Stimulated activated CD4-positive, alpha-beta T cell treated with anti-CD3 and anti-CD28 coated beads, Interleukin-4, amount 100 ng/mL, for 24 hours (primary cell): ENCODE measurements around the gene GIMAP1.
A peak's percentile ranks its signal among the peaks of the same experiment; 100 is the strongest.
"Not testable (repeated sequence)": the region's sequence is repeated elsewhere in the genome, so short reads cannot be mapped to it uniquely, and the experiment has no call there.

ENCODE experiments used
- DNase-seq: peaks from one replicate; pipeline ENCODE4 v3.0.0-alpha.2; 2020

GIMAP1 gene

GRCh38 chr7:150716368-150716767 is at the start of gene GIMAP1:
GIMAP1 (plus strand) TSS chr7:150716613; CDS start chr7:150719048, 2,435 bp downstream.
- DNase-seq, result peak; percentile 65

DNA sequence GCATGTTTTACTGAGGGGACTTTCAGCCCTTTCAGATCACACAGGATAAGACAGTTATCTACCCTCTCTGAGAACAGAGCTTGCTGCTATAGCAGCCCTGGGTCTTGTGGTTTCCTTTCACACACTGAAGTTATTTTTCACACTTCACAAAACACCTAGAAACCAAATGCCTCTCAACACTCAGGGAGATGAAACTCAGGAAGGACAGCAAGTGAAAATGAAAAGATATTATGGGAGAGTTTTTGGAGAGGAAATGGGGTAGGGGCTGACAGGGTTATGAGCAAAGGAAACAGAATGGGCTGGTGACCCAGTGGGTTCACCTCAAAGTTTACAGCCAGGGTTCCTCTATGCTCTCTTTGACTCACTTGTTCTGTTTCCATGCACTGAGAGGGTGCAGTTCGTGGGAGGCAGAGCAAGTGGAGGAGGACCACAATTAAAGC is 47.9 kb upstream of the GIMAP1 start:
- DNase-seq, result peak; percentile 75

DNA sequence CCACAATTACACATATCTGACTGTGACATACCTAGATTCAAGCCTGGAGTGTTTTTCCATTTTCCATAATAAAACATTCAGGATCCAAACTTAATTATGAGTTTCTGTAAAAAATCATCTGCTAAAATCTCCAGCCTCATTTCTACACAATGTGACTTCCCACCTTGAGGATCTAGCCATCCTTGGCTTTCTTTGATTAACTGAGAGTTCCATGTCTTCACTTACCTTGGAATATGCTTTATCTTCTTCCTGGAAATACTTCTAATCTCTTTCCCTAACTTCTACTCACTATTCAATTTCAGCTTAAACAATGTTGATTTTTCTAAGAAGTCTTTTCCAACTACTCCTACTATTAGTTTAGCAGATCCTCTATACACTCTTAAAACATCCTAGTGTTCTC is 47.4 kb upstream of the GIMAP1 start:
- DNase-seq, result no peak

- DNase-seq, result not testable (repeated sequence)
Observed at GRCh38 chr7:150671798-150672585, 44.4 kb upstream of the GIMAP1 start.

DNA sequence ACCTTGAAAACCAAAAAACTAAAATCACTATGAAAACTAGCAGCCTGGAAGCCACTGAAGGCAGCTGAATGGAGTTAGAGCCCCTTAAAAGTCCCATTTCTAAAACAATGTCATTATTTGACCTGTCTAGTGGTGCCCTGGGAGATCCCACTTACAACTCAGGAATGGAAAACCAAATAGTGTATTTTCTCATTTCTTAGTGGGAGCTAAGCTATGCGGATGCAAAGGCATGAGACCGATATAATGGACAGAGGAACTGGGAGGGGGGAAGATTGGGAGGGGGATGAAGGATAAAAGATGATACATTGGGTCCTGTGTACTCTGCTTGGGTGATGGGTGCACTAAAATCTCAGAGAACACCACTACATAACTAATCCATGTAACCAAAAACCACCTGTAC is 40.7 kb upstream of the GIMAP1 start:
- no peak for DNase-seq

DNA sequence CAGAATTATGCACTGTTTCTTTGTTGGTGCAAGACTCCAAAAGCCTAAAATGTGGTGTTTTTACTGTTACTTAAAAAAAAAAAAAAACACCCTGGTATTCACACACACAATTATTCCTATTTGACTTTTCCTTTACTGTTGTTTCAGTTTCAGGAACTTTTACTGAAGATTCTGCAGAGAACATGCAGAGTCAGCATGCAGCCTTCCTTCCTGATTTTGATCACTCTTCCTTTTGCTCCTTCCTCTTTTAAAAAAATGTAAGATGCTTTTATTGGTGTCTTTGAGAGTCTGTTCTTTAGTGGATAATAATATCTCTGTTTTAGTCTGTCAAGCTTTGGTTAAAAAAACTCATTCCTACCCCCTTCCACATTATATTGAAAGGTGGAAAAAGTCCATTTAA is 40.1 kb upstream of the GIMAP1 start:
- not testable (repeated sequence) for DNase-seq

DNA sequence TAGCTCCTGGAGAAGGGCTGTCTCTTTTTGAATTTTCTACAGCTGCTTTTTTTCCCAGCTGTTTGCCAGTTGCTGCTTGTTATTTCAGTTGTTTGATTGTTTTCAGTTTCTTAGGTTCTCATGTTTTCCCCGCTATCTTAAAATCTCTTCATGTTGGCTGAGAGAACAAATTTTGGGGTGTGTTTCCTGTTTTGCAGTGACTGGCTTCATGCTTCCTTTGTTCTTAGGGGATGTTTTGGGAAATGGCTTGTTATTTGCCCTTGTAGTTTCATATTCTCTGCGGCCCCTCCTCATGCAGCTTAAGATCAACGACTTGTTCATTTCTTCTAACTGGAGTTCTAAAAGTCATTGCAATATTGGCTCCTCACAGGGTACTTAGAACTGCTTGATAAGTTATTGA is 39.6 kb upstream of the GIMAP1 start:
- DNase-seq, result not testable (repeated sequence)

- not testable (repeated sequence) for DNase-seq
Observed at GRCh38 chr7:150678601-150679000, 37.8 kb upstream of the GIMAP1 start.

- DNase-seq, result not testable (repeated sequence)
Observed at GRCh38 chr7:150680364-150680763, 36.0 kb upstream of the GIMAP1 start.

DNA sequence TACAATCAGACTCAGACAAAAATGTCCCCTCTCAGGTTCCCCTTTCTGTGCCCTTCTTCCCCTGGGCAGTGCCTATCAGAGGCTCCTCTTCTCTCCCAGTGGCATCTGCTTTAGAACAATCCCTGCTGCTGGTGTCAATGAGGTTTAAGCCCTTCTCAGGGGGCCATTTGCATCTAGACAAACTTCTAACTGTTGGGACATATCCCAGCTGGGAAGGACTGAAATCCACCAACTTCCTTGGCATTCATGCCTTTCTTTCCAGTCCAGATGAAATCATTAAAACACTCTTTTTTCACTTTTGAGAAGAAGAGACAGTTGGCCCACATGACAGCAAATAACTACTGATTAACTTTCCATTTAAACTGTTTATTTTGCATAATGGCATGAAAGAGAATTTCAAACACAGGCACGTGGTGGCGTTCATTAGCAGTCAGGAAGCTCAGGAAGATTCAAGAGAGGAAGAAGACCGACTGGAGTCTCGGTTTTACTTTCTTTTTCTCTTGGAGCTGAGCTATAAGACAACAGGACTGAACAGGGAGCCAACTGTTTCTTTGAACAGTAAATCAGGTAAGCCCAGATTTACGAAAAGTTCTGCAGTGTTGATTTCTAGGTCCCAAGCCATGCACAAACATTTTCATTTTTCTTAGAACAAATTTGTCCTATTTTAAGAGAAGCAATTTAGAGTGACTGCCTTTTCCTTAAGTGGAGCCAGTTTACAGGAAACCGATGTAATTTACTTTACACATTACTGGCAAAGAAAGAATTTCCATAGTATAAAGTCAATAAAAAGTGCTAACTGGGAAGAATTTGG is 31.0 kb upstream of the GIMAP1 start, which contains the start of gene GIMAP2:
Gene GIMAP2, plus strand, starts transcription at position 488 of the 811 bp plus-strand sequence. CDS start 1,354 bp downstream, outside the sequence.
- peak; percentile 55 for DNase-seq

DNA sequence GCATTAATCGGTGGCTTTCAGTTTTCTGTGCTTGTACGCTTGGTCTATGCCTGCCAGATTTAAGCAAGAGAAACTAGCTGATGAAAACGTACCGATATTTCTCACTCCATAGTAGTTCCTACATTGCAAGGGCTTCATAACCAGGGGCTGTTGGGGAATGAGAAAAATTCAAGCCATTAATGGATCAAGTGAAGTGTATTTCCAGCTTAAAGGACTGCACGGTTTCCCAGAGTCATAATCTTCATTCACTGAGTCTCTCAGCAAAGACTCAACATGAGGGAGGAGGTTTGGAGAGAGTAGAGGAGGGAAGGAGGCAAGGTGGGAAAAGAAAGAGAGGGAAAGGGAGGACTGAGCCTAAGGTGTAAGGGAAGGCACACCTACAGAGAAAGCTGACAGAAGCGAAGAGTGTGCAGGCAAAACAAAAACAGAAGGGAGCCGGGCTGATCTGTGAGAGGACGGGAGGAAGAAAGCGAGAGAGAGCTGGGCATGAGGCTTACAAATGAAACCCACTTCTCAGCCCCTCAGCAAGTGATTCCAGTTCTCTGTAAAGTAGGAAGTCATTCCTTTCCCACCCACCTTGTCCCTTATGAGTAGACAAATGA is 30.3 kb upstream of the GIMAP1 start:
- DNase-seq, result no peak

- DNase-seq, result no peak
Observed at GRCh38 chr7:150688630-150689029, 27.8 kb upstream of the GIMAP1 start.

DNA sequence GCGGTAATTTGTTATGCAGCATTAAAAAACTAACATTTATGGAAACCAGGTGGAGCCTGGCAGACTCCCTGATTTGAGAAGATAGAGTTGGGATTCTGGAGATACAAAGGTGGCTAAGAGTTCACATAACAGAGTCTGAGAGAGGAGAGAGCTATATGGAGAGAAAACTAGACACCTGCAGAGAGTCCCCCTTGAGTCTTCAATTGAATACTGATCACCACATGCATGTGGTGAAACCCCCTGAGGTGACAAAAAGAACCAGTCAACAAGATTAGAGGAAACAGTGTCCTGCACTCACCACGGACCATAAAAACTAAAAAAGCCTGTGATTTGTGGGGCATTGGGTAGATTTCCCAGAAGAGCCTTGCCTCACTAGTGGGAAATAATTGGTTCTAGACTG is 20.8 kb upstream of the GIMAP1 start:
- no peak for DNase-seq

DNA sequence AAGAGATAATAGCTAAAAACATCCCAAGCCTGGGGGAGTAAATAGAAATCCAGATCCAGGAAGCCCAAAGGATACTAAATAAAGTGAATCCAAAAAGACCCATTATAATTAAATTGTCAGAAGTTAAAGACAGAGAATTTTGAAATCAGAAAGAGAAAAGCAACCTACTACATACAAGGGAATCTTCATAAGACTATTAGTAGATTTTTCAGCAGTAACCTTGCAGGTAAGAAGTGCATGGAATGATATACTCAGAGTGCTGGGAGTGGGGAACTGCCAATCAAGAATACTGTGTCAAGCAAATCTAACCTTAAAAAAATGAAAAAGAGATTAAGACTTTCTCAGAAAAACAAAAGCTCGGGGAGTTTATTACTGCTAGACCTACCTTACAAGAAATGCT is 13.2 kb upstream of the GIMAP1 start:
- no peak for DNase-seq

DNA sequence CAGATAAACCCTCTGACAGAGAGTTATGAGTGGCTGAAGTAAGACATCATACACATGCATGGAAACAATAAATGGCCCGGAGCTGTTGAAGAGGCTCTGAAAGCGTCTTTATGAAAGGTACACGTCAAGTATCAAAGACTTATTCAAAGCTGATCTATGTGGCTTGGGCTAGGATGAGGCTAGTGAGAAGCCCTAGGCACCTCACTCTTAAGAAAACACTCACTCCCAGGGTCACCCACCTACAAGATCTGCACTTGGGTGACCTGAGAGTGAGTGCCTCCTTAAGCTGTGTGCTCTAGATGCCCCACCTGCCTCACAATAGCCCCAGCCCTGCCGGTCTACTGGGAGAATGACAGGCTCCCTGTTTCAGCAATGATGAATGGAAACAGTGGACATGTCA is 1.1 kb upstream of the GIMAP1 start:
- peak; percentile 30 for DNase-seq

DNA sequence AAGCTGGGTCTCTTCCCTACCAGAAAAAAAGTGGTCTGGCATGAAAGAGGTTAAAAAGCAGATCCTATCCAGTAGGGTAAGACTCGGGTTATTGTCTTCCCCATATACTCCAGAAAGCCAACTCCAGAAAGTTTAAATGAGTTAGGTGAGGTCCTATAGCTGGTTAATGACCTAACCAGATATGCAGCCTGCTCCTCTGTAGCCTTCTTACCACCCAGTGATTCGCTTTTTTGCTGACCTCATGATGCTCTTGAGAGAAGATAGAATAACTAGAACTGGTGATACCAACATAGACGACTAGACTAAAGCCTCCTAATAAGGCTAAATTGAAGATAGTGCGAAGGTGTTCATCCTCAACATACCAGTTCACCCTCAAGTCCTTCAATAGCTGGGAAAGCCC is 675 bp upstream of the GIMAP1 start:
- no peak for DNase-seq

DNA sequence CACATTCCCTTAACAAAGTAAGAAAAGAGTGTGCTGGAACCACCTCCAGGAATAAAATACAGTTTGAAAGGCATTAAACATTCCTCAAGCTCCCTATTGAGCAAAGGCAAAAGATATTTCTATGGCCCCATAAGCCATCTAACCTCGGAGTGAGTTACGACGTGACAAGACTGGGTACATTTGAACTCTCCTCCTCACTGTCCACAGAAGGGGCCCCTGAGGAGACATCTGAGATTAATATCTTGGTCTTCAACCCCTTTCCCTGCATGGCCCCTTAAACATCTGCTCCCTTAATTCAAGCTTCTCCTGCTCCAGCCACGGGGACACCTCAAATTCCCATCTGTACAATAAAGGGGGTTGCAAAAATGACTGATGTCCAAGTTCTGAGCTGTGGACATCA is 526 bp downstream of the GIMAP1 start:
- DNase-seq, result no peak

DNA sequence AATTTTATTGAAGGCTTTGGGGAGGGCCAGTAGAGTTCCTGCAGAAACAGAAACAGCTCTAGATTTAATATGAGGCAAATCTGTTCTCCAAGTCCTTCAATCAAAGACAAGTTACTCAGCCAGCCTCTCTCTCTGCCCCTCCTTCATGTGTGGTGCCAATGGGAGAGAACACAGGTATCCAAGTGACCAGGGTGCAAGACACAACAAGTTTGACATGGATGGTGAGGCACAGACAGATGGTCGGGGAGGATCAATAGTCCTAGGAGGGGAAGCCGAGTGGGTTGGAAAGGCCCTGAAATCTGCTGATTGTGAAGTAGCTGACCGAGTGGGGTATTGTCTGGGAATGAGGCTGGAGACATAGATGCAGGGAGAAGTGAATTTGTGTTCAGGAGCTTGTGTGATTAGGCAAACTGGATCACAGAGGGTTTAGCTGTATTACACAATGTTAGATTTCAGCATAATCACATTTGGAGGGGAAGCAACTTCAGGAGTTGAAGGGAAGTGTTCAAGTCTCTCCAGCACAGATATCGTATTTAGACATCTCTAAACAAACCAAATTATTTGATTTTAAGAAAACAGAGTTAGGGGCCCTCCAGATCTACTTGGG is 1.5 kb downstream of the GIMAP1 start:
- no peak for DNase-seq

GRCh38 chr7:150719436-150719835 is 3.0 kb downstream of the GIMAP1 start:
- DNase-seq, result no peak

DNA sequence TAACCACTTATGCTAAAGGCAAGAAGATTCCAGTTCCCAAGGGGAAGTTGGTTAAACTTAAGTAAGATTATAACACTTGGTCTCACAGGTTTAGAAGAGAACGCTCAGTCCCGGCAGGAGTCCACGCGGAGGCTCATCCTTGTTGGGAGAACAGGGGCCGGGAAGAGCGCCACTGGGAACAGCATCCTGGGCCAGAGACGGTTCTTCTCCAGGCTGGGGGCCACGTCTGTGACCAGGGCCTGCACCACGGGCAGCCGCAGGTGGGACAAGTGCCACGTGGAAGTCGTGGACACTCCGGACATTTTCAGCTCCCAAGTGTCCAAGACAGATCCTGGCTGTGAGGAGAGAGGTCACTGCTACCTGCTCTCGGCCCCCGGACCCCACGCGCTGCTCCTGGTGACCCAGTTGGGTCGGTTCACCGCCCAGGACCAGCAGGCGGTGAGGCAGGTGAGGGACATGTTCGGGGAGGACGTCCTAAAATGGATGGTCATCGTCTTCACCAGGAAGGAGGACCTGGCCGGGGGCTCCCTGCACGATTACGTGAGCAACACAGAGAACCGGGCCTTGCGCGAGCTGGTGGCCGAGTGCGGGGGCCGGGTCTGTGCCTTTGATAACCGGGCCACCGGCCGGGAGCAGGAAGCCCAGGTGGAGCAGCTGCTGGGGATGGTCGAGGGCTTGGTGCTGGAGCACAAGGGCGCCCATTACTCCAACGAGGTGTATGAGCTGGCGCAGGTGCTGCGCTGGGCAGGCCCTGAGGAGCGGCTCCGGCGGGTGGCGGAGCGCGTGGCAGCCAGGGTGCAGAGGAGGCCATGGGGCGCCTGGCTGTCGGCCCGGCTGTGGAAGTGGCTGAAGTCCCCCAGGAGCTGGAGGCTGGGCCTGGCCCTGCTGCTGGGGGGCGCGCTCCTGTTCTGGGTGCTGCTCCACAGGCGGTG is 3.8 kb downstream of the GIMAP1 start:
- no peak for DNase-seq

DNA sequence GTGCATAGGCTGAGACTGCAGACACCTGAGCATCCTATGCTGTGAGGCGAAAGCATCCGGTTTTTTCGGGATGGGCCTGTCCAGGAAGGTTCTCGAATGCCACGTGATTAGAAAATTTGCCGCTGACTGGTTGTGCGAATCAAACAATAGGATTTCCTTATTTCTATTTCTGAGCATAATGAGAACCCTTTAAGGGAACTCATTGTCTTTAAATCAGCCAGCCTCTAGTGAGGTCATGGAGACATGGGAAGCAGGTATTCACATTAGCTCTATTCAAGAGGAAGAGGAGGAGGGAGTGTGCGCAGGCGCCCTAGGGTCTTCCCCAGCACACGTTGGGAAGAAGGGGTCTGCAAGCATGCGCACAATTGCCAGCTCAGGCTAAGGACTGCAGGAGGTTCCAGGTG is 5.6 kb downstream of the GIMAP1 start:
- no peak for DNase-seq

- DNase-seq, result no peak
Observed at GRCh38 chr7:150722431-150722931, 6.1 kb downstream of the GIMAP1 start.
